Stomach (tissue), 4 donors: ENCODE data around the gene NLRP3.
"Not testable (repeated sequence)": the region's sequence is repeated elsewhere in the genome, so short reads cannot be mapped to it uniquely, and the experiment has no call there.

Experiments used
- CTCF ChIP-seq, 7 experiments: fragments of 450-650 bp in 4 of 7; fragments of 200-600 bp in 3 of 7; sonication (generic) in 3 of 7; IDR thresholded peaks; one replicate each; pipeline ENCODE4 v1.5.1; 2016 to 2019; ENCODE audit warnings: antibody characterized with exemption in 7 of 7, control low read depth in 2 of 7, mild to moderate bottlenecking in 1 of 7
- POLR2A ChIP-seq, 4 donors: fragments of 450-650 bp; IDR thresholded peaks; one replicate each; pipeline ENCODE4 v1.6.1; 2016; ENCODE audit warnings: antibody characterized with exemption in 4 of 4, control low read depth in 2 of 4, mild to moderate bottlenecking in 1 of 4, moderate library complexity in 1 of 4
- POLR2AphosphoS5 ChIP-seq, 3 donors: sonication (generic); formaldehyde crosslinking; IDR thresholded peaks; one replicate each; pipeline ENCODE4 v1.6.1; 2016; ENCODE audit warnings: antibody characterized with exemption in 3 of 3

GRCh38 chr1:247470942-247471429 lies 55.0 kb downstream of the NLRP3 start:
- not testable (repeated sequence) for TF ChIP-seq CTCF, POLR2A, POLR2AphosphoS5 (IDR thresholded peaks at IDR 0.05)
